Duodenal mucosa (tissue), 2 donors: ENCODE measurements around the gene UBXN1.
A peak's percentile ranks its signal among the peaks of the same experiment; 100 is the strongest.
"Not testable (repeated sequence)": the region's sequence is repeated elsewhere in the genome, so short reads cannot be mapped to it uniquely, and the experiment has no call there.

Experiments used
- H3K27ac ChIP-seq: one replicate; pipeline ENCODE4 v1.7.0; 2013; ENCODE audit warnings: low read depth, low read length
- H3K27me3 ChIP-seq, 2 donors: one replicate each; pipeline ENCODE4 v1.7.0; 2013; ENCODE audit warnings: low read length in 2 of 2, control low read depth in 1 of 2; ENCODE audit not compliant: insufficient read depth in 2 of 2, control insufficient read depth in 1 of 2
- H3K36me3 ChIP-seq, 2 donors: one replicate each; pipeline ENCODE4 v1.7.0; 2013; ENCODE audit warnings: low read length in 2 of 2, control low read depth in 1 of 2; ENCODE audit not compliant: insufficient read depth in 2 of 2, control insufficient read depth in 1 of 2
- H3K4me1 ChIP-seq, 2 donors: one replicate each; pipeline ENCODE4 v1.7.0; 2013; ENCODE audit warnings: low read length in 2 of 2, control low read depth in 1 of 2; ENCODE audit not compliant: insufficient read depth in 2 of 2, control insufficient read depth in 1 of 2
- H3K4me3 ChIP-seq, 2 donors: one replicate each; pipeline ENCODE4 v1.7.0; 2013; ENCODE audit warnings: low read length in 2 of 2, low read depth in 1 of 2
- H3K9ac ChIP-seq, 2 donors: one replicate each; pipeline ENCODE4 v1.7.0; 2013; ENCODE audit warnings: low read length in 2 of 2, low read depth in 1 of 2
- H3K9me3 ChIP-seq, 2 donors: one replicate each; pipeline ENCODE4 v1.7.0; 2013; ENCODE audit warnings: low read length in 2 of 2, control low read depth in 1 of 2; ENCODE audit not compliant: control insufficient read depth in 1 of 2

UBXN1 gene

GRCh38 chr11:62664405-62665074 is 14.3 kb downstream of the UBXN1 start:
- H3K4me1 ChIP-seq, result peaks cover 26 to 28% of the 10 kb centered on the region in 2 donors
- H3K9me3 ChIP-seq, result no peaks in the 10 kb centered on the region
- no peaks in the 10 kb centered on the region for H3K27me3 ChIP-seq
- H3K4me3 ChIP-seq, result peak overlapping the region; percentile 87 to 95
- H3K36me3 ChIP-seq, result peaks cover 4 to 10% of the 10 kb centered on the region in 2 donors
- H3K9ac ChIP-seq, result peak overlapping the region; percentile 76 to 82
- peak overlapping the region; percentile 53 for H3K27ac ChIP-seq

GRCh38 chr11:62656796-62657429 is 22.0 kb downstream of the UBXN1 start:
- Histone ChIP-seq H3K4me3 (no peak overlapping the region), H3K27ac (no peak overlapping the region), H3K9me3 (no peaks in the 10 kb centered on the region), H3K27me3 (no peaks in the 10 kb centered on the region), H3K4me1 (peaks cover 6 to 7% of the 10 kb centered on the region in 2 donors), H3K36me3 (no peaks in the 10 kb centered on the region), H3K9ac (no peak overlapping the region)

GRCh38 chr11:62654297-62654696 is 24.6 kb downstream of the UBXN1 start:
- Histone ChIP-seq H3K36me3 (peaks cover 2 to 7% of the 10 kb centered on the region in 2 donors), H3K4me1 (peaks cover 6 to 12% of the 10 kb centered on the region in 2 donors), H3K27ac (no peak overlapping the region), H3K27me3 (no peaks in the 10 kb centered on the region), H3K9me3 (no peaks in the 10 kb centered on the region), H3K4me3 (no peak overlapping the region), H3K9ac (no peak overlapping the region)

- H3K4me1 ChIP-seq, result peaks cover 6 to 12% of the 10 kb centered on the region in 2 donors
Observed at GRCh38 chr11:62652161-62653006, 26.5 kb downstream of the UBXN1 start.

DNA sequence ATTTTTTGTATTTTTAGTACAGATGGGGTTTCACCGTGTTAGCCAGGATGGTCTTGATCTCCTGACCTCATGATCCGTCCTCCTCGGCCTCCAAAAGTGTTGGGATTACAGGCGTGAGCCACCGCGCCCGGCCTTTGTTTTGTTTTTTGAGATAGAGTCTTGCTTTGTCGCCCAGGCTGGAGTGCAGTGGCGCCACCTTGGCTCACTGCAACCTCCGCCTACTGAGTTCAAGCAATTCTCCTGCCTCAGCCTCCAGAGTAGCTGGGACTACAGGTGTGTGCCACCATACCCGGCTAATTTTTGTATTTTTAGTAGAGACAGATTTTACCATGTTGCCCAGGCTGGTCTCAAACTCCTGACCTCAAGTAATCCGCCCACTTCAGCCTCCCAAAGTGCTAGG is 28.6 kb downstream of the UBXN1 start:
- Histone ChIP-seq H3K4me1 (peaks cover 16 to 25% of the 10 kb centered on the region in 2 donors), H3K36me3 (peaks cover 13 to 25% of the 10 kb centered on the region in 2 donors)
- H3K9ac ChIP-seq, H3K27me3 ChIP-seq, H3K27ac ChIP-seq, H3K9me3 ChIP-seq, H3K4me3 ChIP-seq: not testable (repeated sequence)

More at GRCh38 chr11:62652161-62653006, 26.5 kb downstream of the UBXN1 start:
- Histone ChIP-seq H3K9me3 (no peaks in the 10 kb centered on the region), H3K36me3 (peaks cover 13 to 25% of the 10 kb centered on the region in 2 donors), H3K27ac (peak overlapping the region; percentile 77), H3K27me3 (no peaks in the 10 kb centered on the region), H3K4me3 (peak overlapping the region; percentile 91 to 93), H3K9ac (peak overlapping the region; percentile 86 to 87)

DNA sequence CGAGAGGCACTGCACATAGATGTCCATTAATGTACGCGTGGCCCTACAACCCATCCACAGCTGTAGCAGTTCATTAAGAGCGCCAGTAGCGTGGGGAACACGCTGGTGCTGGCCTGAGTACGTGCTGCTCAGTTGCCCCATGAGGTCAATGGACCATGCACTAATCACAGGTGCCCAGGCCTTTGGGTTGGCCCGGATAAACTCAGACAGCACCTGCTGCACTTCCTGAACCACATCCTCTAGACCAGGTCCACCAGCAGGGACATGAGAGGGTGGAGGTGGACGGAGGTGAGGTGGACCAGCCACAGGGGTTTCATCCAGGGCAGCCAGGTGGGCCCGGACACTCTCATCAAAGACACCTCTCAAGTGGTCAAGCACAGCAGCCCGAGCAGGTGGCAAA is 29.4 kb downstream of the UBXN1 start:
- H3K4me1 ChIP-seq, result peaks cover 23 to 33% of the 10 kb centered on the region in 2 donors
- no peak overlapping the region for H3K27ac ChIP-seq
- H3K9ac ChIP-seq, result no peak overlapping the region

DNA sequence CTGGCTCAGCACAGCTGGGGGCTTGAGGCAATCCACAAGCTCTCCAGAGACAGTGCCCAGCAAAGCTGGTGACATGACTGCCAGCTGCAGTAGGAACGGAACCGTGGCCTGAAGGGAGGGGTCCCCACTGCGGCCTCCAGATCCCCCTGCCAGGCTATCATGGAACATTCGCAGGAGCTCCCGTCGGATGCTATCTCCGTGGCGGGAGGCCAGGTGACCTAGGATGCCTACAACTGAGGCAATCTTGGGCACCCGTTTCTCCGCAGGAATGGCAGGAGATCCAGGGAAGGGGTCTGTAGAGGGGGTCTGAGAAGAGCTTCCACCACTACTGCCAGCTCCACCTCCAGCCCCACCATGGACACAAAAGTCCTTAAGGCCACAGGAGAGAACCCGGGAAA is 29.9 kb downstream of the UBXN1 start:
- no peaks in the 10 kb centered on the region for H3K9me3 ChIP-seq
- H3K27me3 ChIP-seq, result no peaks in the 10 kb centered on the region
- H3K4me1 ChIP-seq, result peaks cover 23 to 35% of the 10 kb centered on the region in 2 donors
- H3K4me3 ChIP-seq, result no peak overlapping the region
- no peak overlapping the region for H3K9ac ChIP-seq
- no peak overlapping the region for H3K27ac ChIP-seq
- H3K36me3 ChIP-seq, result peaks cover 13 to 29% of the 10 kb centered on the region in 2 donors

More for the DNA sequence above, 29.4 kb downstream of the UBXN1 start:
- Histone ChIP-seq H3K27me3 (no peaks in the 10 kb centered on the region), H3K36me3 (peaks cover 13 to 26% of the 10 kb centered on the region in 2 donors), H3K9me3 (no peaks in the 10 kb centered on the region), H3K4me3 (no peak overlapping the region)

DNA sequence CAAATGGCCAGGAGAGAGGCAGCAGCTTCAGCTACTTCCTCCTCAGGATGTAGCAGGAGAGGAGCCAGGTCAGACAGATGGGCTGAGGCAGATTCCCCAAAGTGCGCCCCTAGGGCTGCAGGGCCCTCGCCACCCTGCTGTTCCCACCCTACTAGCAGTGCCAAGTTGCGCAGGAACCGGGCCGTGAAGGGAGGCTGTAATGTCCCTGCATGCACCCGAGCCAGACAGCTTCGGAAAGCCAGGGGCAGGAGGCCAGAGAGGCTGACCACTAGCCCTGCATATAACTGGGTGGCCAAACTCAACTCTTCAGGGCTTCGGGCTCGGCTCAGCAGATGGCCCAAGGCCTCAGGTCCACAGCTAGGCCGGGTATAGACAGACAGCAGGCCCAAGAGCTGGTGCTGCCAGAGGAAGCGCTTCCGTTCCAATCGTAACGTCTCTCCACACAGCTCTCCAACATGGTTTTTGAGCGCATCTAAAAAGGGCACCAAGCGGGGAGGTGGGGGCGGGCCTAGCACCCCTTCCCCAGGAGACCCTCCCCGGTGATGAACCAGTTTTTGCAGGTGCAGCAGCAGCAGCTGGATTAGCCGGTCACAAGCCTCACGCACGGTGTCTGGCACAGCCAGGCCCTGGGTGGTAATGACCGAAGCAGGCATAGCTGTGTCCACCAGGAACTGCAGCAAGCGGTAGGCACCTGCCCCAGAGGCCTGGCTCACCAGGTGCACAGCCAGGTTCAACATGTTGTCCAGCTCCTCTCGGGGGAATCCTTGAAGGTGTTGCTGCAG is 30.5 kb downstream of the UBXN1 start:
- Histone ChIP-seq H3K9ac (no peak overlapping the region), H3K9me3 (no peaks in the 10 kb centered on the region), H3K36me3 (peaks cover 13 to 33% of the 10 kb centered on the region in 2 donors), H3K4me3 (no peak overlapping the region), H3K4me1 (peaks cover 23 to 35% of the 10 kb centered on the region in 2 donors), H3K27me3 (no peaks in the 10 kb centered on the region), H3K27ac (no peak overlapping the region)

DNA sequence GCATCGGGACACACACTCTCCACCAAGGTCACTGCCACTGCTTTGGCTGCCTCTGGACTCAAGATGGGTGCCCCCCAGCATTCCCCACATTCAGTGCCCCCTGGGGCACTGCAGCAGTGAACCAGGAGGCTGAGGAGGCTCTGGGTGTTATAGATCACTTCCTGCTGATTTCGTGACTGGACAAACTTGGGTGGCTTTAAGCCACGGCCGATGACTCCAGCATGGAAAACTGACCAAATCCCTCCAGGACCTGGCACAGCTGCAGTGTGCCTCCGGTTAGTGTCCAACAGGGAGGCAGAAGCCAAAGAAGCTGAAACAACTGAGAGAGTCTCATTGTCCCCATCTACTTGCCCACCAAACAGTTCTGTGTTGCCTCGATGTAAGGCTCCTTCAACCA is 31.3 kb downstream of the UBXN1 start:
- no peak overlapping the region for H3K9ac ChIP-seq
- H3K27me3 ChIP-seq, result no peaks in the 10 kb centered on the region
- H3K9me3 ChIP-seq, result no peaks in the 10 kb centered on the region
- H3K36me3 ChIP-seq, result peaks cover 17 to 37% of the 10 kb centered on the region in 2 donors
- no peak overlapping the region for H3K4me3 ChIP-seq
- peaks cover 23 to 35% of the 10 kb centered on the region in 2 donors for H3K4me1 ChIP-seq
- H3K27ac ChIP-seq, result no peak overlapping the region
